GM19043 (cell line): Measurements from ENCODE around the gene PTPN1.

Experiments
- ATAC-seq: cut with Tn5 transposase; IDR thresholded peaks from one replicate; pipeline ENCODE4 v1.9.1; 2021; ENCODE audit warnings: low read depth; ENCODE audit not compliant: unreplicated experiment

The PTPN1 gene

DNA sequence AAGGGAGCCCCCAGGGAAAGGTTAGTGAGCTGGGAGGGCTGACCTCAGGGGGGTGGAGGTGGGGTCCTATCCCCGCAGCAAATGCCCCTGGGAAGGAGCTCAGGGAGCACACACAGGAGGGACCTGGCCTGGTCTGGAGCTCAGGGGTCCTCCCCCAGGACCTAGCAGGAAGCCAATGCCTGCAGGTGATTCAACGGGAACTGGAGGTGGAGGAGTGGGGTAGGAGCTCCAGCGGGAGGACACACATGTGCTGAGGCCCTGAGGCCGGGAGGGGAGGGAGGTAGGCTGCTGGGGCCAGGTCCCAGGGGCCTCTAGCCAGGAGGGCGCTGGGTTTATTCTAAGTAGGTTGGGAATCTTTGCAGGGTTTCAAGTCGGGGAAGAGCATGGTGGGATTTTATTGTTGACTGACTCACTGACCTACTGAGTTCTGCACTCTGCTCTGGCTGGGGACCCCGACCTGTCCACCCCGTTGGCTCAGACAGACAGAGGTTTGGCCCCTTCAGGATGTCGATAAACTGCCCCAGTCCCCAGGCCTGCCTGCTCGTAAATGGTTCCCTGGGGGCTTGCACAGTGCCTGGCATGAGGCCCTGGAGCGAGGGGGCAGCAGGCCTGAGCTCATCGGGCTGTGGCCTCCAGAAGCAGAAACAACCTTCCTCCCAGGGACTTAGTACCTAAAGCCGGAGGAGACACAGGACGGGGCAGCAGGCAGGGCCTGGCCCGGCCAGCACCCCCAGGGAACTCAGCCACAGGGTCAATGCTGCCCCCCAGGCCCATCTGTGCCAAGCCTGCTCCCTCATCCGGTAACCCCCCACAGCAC, 118.9 kb downstream of the PTPN1 start:
- ATAC-seq: no peak

- ATAC-seq: no peak
Measured at GRCh38 chr20:50629670-50630045, 119.5 kb downstream of the PTPN1 start.

- no peak for ATAC-seq
Measured at GRCh38 chr20:50630578-50631263, 120.5 kb downstream of the PTPN1 start.

GRCh38 chr20:50632236-50632635, 122.1 kb downstream of the PTPN1 start:
- no peak for ATAC-seq

- ATAC-seq: no peak
Measured at GRCh38 chr20:50632701-50633100, 122.5 kb downstream of the PTPN1 start.

DNA sequence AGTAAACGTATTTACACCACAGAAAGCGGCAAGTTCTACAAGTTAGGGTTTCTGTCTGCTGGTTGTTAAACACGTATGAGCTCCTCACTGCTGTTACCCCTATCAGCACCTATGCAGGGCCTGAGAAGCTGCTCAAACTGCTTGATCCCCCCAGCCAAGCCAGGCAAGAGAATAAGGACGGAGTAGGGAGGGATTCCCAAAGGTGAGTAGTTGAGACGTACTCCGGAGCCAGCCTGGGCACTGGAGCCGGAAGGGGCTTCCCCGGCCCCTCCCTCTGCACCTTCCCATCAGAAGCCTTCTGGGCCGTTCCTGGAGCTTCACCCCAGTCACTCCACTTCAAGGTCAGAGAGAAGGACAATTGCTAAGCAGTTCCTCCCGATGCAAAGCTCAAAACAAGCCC, 123.2 kb downstream of the PTPN1 start:
- ATAC-seq: no peak

DNA sequence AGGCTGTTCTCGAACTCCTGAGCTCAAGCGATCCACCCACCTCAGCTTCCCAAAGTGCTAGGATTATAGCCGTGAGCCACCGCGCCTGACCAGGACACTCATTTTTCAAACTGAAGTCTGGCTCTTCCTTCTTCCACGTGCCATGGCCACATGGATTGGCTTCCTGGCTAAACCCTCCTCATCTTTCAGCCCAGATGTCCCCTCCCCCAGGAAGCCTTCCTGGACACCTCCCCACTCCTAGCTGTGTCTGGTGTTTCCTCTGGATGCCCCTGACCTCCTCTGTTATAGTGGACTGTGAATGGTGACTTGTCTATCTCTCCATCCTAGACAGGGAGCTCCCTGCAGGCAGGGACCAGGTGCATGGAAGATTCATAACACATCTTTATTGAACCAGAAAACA, 124.0 kb downstream of the PTPN1 start:
- no peak for ATAC-seq
